ENCODE results near the gene SRCAP.

SRCAP gene

DNA sequence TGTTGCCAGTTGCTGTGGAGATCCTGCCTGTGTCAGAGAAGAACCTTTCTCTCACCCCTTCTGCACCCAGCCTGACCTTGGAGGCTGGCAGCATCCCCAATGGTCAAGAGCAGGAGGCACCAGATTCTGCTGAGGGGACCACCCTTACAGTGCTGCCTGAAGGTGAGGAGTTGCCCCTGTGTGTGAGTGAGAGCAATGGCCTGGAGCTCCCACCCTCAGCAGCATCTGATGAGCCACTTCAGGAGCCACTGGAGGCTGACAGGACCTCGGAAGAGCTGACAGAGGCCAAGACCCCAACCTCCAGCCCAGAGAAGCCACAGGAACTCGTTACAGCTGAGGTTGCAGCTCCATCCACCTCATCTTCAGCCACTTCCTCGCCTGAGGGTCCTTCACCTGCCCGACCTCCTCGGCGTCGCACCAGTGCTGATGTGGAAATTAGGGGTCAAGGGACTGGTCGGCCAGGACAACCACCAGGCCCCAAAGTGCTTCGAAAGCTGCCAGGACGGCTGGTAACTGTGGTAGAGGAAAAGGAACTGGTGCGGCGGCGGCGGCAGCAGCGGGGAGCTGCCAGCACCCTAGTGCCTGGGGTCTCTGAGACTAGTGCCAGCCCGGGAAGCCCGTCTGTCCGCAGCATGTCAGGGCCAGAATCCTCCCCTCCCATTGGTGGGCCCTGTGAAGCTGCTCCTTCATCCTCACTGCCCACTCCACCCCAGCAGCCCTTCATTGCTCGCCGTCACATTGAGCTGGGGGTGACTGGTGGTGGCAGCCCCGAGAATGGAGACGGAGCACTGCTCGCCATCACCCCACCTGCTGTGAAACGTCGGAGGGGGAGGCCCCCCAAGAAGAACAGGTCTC is 39.0 kb downstream of the SRCAP start:
- DNase-seq = no peak

DNA sequence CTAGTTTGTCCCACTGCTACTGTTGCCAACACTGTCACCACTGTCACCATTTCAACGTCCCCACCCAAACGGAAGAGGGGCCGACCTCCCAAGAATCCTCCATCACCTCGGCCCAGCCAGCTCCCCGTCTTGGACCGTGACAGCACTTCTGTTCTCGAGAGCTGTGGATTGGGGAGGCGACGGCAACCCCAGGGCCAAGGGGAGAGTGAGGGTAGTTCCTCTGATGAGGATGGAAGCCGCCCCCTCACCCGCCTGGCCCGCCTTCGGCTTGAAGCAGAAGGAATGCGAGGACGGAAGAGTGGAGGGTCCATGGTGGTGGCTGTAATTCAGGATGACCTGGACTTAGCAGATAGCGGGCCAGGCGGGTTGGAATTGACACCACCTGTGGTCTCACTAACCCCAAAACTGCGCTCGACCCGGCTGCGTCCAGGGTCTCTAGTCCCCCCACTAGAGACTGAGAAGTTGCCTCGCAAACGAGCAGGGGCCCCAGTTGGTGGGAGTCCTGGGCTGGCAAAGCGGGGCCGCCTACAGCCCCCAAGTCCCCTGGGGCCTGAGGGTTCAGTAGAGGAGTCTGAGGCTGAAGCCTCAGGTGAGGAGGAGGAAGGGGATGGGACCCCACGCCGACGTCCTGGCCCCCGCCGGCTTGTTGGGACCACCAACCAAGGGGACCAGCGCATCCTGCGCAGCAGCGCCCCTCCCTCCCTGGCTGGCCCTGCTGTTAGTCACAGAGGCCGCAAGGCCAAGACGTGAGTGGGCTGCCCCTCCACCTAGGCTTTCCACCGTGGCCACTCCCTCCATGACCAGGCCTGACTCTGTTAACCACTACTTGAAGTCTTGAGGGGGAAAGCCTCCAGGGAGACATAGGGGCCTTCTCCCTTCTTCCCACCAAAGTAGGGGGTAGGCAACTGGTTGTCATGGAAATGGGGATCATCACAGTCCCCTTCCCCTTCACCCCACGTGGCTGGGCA is 40.3 kb downstream of the SRCAP start:
- DNase-seq = no peak

DNA sequence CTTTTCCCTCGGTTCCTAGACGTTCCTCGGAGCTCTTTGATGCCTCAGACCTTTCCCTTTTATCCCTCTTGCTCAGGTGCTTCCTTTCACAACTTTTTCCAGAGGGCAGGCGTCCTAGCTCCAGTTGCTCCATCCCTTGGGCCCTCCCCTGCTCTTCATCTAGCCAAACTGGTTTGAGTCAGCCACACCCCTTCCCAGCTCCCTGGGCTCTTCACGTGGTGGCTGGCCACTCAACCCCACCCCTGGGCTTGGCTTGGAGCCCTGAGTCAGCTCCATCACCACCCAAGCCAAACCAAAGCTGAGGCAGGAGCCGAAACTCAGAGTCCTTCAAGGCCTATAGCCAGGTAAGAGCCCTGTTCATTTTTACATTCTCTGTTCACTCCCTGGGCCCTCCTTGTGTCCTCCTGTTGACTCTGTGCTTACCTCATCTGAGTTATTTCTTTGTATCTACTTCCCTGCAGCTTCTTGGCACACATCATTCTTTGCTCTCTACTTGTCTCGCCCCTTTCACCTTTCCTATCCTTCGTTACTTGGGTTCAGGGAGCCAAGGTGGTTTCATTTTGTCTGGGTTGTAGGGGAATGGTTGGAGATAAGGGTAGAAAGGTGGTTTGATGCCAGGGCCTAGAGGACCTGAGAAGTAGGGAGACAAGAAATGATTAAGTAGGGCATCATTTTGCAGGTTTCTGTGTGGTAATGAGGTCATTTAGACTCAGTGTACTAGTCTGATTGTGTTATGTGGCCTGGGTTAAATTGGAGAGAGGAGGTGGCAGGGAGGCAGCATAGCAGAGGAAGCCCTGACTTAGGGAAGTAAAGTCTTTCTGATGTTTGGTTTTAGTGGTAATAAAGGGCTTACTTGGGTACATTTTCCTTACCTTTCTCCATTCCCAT is 41.6 kb downstream of the SRCAP start:
- peak; percentile 58 for DNase-seq

DNA sequence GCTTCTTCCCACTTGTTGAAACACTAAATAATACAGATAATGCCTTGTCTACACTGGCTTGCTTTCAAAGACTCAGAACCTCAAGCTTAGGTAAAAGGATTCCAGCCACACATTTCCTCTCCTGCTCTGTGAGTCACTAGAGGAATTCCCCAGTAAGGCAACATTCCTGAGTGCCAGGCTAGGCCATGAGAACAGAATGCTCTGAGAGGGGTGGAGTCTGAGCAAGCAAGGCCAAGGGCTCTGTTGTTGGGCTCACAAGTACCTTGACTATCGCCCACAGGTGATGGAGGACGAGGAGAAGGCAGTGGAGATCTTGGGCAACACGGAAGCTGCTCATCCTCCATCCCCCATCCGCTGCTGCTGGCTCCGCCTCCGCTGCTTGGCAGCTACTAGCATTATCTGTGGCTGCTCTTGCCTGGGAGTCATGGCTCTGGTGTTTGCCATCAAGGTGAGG is 42.5 kb downstream of the SRCAP start:
- no peak for DNase-seq

DNA sequence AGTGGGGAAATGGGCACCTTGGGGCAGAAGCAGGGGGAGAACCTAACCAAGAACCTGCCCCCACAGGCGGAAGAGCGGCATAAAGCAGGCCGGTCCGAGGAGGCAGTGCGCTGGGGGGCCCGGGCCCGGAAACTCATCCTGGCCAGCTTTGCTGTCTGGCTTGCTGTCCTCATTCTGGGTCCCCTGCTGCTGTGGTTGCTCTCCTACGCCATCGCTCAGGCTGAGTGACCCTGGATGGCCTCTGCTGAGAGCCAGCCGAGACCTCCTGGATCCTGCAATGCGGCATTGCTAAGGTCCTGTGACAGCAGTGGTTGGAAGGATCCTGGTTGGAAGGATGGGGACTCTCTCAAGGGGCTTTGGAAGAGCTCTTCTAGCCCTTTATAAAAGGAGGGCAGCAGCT is 44.7 kb downstream of the SRCAP start:
- no peak for DNase-seq

DNA sequence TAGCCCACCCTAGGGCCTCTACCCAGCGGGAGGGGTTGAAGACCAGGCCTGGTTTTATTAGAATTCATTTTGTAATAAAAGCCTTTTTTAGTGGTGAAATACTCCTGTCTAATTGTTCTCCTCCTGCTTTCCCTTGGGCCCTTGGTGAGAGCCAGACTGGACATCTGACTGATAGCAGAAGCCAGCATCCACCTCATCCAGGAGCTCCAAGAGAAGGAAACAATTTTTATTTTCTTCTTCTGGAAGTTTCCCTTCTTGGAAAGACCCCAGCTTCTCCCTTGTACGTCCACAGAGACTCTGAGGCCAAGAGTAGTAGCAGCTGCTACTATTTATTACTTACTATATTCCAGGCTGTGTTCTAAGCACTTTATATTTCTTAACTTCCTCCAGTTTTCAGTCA is 45.2 kb downstream of the SRCAP start:
- DNase-seq = no peak

DNA sequence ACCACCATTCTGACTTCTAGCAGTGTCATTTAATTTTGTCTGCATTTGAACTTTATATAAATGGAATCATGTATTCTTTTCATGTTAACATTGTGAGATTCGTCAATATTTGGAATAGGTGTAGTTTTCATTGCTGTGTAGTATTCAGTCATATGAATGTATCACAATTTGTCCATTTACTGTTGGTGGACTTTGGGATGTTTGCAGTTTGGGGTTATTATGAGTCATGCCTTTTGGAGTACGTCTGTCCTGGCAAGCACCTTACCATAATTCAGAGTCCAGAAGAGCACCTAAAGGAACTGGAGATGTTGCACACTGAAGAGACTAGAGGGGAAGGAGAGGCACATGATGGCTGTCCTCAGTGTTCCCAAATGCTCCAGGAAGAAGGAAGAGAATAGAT is 46.1 kb downstream of the SRCAP start:
- DNase-seq = no peak

DNA sequence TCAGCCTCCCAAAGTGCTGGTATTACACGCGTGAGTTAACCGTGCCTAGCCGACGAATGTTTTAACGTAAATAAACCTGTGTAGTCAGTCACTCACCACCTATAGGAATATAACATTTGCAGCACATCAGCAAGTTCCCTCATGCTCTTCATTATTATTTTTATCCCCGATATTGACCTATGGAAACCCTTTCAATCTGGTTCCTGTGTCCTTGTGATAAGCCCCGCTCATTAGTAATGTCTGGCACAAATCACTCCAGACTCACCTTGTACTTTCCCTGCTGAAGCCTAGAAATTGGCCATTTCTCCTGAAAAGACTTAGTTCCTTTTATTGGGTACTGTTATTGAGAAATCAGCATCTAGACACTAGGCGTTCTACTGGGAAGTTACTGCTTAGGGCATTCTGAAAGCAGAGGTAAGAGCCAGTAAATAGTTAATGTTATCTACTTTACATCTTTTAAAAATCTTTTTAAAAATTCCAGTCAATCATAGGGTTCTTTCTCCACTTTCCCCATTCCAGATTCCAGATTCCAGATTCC is 47.7 kb downstream of the SRCAP start:
- DNase-seq = no peak

DNA sequence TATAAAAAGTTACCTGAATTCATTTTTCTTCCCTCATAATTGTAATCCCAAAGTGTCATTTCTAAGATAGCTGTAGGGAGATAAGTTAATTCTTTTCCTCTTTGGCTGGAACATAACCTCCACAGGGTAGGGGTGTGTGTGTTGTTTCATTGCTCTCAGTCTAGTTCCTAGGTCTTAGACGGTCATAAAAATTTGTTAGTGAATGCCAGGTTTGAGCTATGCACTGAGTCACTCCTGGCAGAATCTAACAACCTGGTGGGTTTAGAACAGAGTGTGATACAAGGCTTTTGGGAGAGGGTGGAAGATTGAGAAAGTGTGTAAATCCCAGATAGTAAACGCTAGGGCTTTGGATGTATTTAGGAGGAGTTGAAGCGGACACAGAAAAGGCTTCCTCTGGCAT is 48.4 kb downstream of the SRCAP start:
- no peak for DNase-seq

DNA sequence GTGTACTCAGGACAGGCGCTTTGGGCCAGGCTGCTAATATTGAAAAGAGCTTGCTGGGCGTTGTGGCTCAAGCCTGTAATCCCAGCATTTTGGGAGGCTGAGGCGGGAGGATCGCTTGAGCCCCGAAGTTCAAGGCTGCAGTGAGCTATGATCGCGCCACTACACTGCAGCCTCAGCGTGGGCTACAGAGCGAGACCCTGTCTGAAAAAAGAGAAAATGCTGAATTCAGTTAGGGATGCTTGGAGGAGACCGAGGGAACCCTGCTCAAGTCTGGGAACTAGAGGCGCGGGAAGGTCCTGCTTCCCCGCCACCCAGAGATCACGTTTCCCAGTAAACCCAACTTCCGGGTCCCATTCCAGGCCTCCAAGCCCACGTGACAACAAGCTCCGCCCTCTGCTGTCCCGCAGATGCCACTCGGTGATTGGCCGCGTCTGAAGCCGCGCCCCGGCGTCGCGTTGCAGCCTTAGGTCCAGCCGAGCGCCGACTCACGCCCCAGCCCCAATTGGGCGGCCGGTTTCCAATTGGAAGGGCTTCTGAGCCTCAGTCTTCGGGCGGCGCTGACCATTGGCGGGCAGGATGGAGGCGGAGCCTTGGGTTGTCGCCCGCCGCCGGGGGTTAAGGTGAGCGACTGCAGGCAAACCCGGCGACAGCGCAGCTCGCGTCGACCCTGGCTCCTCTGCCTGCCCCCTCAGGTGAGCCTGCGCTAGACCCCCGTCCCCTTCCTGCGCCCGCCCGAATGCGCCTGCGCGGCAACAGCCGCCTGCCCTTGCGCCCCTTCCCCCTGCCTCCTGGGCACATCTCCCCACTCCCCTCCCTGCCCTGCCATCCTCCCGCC is 49.0 kb downstream of the SRCAP start, which contains the start of gene PHKG2:
Gene PHKG2 (plus strand): TSS at position 627 of the 835 bp plus-strand sequence. CDS start 396 bp downstream, outside the sequence.
- DNase-seq = peak; percentile 100

DNA sequence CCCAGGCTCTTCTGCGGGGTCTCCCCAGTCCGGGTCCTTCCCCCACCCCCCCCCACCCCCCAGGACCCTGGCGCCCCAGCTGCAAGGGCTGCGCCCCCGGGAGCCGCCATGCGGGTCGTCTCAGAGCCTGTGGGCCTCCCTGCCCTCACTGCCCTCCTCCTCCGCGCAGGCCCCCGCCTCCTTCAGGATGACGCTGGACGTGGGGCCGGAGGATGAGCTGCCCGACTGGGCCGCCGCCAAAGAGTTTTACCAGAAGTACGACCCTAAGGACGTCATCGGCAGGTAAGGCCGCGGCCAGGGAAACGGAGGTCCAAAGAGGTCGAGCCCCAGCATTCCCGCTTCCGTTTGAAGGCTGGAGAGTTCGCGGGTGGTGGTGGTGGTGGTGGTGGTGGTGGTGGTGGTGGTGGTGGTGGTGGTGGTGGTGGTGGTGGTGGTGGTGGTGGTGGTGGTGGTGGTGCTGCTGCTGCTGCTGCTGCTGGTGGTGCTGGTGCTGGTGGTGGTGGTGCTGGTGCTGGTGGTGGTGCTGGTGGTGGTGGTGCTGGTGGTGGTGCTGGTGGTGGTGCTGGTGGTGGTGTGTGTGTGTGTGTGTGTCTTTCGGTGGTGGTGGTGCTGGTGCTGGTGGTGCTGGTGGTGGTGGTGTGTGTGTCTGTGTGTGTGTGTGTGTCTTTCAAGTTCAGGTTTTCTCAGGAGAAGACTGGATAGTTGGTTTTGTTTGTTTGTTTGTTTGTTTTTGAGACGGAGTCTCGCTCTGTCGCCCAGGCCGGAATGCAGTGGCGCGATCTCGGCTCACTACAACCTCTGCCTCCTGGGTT is 49.9 kb downstream of the SRCAP start:
- DNase-seq = peak; percentile 31

DNA sequence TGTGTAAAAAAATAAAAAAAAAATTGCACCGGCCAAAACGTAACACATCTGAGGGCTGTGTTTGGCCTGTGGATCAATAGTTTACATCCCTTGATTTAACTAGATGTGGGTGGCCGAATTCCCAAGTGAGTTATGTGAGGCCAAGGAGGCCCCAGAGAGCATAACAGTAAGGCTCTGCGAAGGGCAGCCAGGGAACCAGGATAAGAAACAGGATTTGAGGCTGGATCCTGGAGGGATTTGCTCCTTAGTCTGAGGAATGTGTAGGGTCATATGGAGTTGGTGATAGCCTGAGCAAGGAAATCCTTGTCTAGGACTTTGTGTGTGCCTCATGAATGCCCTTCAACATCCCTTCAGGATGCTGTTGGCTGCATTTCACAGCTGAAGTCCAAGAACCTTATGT is 51.2 kb downstream of the SRCAP start:
- no peak for DNase-seq

DNA sequence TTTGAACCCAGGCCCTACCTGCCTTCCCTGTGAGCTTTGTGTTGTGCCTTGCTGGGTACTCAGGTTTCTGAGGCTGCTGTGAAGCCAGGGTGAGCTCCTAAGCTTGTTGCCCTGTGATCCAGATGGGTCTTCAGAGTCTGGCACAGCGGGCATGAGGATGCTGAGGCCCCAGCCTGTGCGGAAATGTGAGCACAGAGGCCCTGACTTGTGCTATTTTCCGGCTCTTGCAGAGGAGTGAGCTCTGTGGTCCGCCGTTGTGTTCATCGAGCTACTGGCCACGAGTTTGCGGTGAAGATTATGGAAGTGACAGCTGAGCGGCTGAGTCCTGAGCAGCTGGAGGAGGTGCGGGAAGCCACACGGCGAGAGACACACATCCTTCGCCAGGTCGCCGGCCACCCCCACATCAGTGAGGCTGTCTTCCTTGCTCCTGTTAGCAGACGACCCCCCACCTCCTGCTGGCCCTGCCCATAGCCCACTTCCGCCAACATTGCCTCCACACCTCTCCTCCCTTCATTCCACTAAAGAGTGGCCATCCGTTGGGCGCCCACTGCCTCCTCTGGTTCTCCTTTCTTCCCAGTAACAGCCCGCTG is 52.0 kb downstream of the SRCAP start:
- DNase-seq = no peak

DNA sequence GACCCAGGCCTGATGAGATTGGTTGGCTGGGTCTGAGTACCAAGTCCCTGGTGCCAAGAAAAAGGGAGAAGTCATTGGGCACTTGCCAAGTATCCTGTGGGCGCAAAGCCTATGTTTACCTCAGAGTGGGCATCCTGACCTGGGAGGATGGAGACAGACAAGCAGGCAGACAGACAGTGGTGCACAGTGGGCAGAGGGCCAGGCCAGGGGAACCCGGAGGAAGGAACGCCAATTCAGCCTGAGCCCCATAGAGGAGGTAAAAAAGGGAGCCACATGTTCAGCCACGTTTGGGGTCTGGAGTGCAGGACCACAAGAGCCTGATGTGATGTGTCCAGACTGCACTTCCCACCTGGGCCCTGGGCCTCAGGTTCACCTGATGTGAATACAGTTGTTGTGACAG is 54.6 kb downstream of the SRCAP start:
- no peak for DNase-seq

DNA sequence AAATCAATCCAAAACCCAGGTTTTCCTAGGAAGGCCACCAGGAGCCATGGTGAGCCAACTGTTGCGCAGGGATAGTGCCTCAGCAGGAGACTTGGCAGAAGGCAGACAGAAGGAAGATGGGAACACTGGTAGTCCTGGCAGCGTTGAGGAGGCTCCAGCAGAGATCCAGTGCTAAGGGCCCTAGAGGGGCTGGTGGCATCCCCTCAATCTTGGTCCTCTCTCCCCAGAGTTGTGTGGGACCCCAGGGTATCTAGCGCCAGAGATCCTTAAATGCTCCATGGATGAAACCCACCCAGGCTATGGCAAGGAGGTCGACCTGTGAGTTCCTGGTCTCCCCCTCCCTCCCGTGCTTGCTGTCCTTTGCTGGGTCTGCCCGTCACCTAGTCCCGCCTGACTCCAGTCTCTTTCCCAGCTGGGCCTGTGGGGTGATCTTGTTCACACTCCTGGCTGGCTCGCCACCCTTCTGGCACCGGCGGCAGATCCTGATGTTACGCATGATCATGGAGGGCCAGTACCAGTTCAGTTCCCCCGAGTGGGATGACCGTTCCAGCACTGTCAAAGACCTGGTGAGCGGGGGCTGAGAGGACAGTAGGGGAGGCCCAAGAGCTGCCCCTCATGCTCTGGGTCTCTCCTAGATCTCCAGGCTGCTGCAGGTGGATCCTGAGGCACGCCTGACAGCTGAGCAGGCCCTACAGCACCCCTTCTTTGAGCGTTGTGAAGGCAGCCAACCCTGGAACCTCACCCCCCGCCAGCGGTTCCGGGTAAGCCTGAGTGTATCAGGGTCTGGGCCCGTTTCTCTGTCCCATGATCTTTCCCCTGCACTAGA is 57.2 kb downstream of the SRCAP start:
- DNase-seq = no peak

DNA sequence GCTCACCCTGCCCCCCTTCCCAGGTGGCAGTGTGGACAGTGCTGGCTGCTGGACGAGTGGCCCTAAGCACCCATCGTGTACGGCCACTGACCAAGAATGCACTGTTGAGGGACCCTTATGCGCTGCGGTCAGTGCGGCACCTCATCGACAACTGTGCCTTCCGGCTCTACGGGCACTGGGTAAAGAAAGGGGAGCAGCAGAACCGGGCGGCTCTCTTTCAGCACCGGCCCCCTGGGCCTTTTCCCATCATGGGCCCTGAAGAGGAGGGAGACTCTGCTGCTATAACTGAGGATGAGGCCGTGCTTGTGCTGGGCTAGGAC is 57.8 kb downstream of the SRCAP start:
- DNase-seq = no peak

DNA sequence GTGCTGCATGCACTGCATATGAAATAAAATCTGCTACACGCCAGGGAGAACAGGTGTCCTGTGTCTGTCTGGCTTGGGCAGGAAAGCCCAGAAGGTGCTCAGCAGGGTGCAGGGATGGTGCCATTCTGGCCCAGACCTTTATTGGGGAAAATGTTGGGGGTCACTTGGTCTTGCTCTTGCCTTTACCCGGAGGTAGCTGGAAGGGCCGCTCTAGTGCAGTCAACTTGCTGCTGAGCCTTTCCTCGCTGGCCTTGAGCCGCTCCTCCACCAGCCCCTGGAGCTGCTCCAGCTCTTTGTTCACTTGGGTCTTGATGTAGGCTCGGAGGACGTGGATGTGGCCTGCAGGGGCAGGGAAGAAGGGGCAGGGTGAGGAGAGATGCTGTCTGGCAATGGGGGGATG is 58.3 kb downstream of the SRCAP start:
- DNase-seq = no peak

DNA sequence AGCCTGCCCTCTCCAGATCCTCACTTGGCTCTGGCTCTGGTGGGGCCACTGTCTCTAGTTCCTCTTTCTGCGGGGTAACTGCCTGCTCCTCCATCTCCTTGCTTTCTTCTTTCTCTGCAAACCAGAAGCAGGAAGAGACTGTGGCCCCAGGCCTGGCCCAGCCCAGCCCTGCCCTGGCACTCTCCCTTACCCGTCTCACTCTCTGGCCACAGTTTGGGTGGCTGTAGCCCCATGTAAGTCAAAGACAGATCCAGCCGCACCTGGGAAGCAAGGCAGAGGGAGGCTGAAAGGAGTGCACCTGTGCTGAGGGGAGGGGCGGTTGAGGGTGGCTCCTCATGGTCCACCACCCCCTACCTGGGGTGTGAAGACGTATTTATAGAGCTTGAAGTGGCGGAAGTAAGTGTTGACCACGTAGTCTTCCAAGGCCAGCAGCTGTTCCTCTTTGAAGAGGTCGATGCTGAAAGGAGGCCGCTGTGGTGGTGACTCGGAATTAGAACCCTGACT is 60.1 kb downstream of the SRCAP start:
- no peak for DNase-seq

DNA sequence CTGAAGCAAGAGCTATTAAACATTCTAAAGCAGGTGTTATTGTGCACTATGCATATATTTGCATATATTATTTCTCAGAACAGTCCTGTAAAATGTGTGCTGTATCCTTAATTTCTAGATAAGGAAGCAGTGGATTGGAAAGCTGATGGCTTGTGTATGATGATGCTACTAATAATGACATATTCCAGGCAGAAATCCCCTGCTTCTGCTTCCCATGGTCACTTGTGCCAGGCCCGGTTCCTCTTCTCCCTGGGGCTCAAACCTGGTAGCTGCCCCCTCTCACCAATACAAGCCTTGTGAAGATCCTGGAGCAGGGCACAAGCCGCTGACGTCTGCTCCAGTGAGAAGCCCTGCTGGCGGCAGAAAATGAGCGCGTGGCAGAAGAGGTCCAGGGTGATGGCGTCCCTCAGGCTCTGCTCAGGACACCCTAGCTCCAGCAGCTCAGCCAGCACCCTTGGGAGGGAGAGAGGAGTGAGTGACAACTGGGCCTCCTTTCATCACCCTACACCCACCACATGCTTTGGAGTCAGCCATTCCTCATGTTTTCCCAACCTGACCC is 61.1 kb downstream of the SRCAP start:
- DNase-seq = no peak
